SW 1271 (cell line): ENCODE data around the gene BANF2.

Source experiments
- DNase-seq, 2 experiments: peaks; one replicate each; lab custom pipeline; 2025; lab: John Stamatoyannopoulos, UW

BANF2 gene

GRCh38 chr20:17710379-17711266, 10.9 kb downstream of the BANF2 start:
- no peak for DNase-seq

- no peak for DNase-seq
Measured at GRCh38 chr20:17711267-17711627, 11.5 kb downstream of the BANF2 start.

GRCh38 chr20:17712201-17712600, 12.4 kb downstream of the BANF2 start:
- no peak for DNase-seq

- no peak for DNase-seq
Measured at GRCh38 chr20:17712708-17713107, 12.9 kb downstream of the BANF2 start.

- no peak for DNase-seq
Measured at GRCh38 chr20:17714597-17714996, 14.8 kb downstream of the BANF2 start.

- DNase-seq: no peak
Measured at GRCh38 chr20:17715075-17715474, 15.3 kb downstream of the BANF2 start.

- no peak for DNase-seq
Measured at GRCh38 chr20:17716331-17716730, 16.6 kb downstream of the BANF2 start.

- no peak for DNase-seq
Measured at GRCh38 chr20:17720755-17721154, 21.0 kb downstream of the BANF2 start.

GRCh38 chr20:17721802-17722486, 22.2 kb downstream of the BANF2 start:
- DNase-seq: no peak

- no peak for DNase-seq
Measured at GRCh38 chr20:17722493-17723300, 22.9 kb downstream of the BANF2 start.

- DNase-seq: no peak
Measured at GRCh38 chr20:17723301-17723691, 23.5 kb downstream of the BANF2 start.

- DNase-seq: no peak
Measured at GRCh38 chr20:17725094-17725835, 25.5 kb downstream of the BANF2 start.

GRCh38 chr20:17726902-17727301, 27.1 kb downstream of the BANF2 start:
- no peak for DNase-seq

- DNase-seq: no peak
Measured at GRCh38 chr20:17727351-17727750, 27.6 kb downstream of the BANF2 start.

- no peak for DNase-seq
Measured at GRCh38 chr20:17728074-17728473, 28.3 kb downstream of the BANF2 start.

GRCh38 chr20:17730071-17730470, 30.3 kb downstream of the BANF2 start:
- no peak for DNase-seq

- DNase-seq: no peak
Measured at GRCh38 chr20:17731233-17731632, 31.5 kb downstream of the BANF2 start.

GRCh38 chr20:17732907-17733521, 33.2 kb downstream of the BANF2 start:
- DNase-seq: no peak

- DNase-seq: no peak
Measured at GRCh38 chr20:17733767-17734304, 34.1 kb downstream of the BANF2 start.

GRCh38 chr20:17734374-17734773, 34.6 kb downstream of the BANF2 start:
- no peak for DNase-seq

GRCh38 chr20:17735206-17735804, 35.5 kb downstream of the BANF2 start:
- DNase-seq: no peak
